Body of pancreas (tissue), 4 donors: ENCODE results near the gene DCUN1D4. TPM values are rescaled to one million over a fixed set of nuclear protein-coding genes. Genes with fewer than 3 reads are reported as not detected.

Experiments
- ATAC-seq: fragments of 150-250 bp; one replicate; pipeline ENCODE4 v1.9.1; 2016
- DNase-seq, 4 donors: peaks; one replicate each; pipeline ENCODE4 v3.0.0-alpha.2; 2019
- H3K27ac ChIP-seq, 4 donors: fragments of 200-600 bp; sonication (generic); 1 replicate in 3 of 4; 2 replicates in 1 of 4; pipeline versions ENCODE4 v1.5.1 to v1.6.1; 2016 to 2019; ENCODE audit warnings: mild to moderate bottlenecking in 1 of 4, mixed read lengths in 1 of 4, moderate library complexity in 1 of 4
- H3K27me3 ChIP-seq, 2 donors: fragments of 200-600 bp; sonication (generic); one replicate each; pipeline ENCODE4 v1.6.0; 2016; ENCODE audit warnings: mild to moderate bottlenecking in 1 of 2
- H3K36me3 ChIP-seq, 2 donors: fragments of 200-600 bp; sonication (generic); replicated peaks in 1 of 2; 2 replicates each; pipeline ENCODE4 v1.5.1; 2016; ENCODE audit warnings: low read depth in 2 of 2; ENCODE audit not compliant: insufficient read depth in 1 of 2
- H3K4me1 ChIP-seq: fragments of 200-600 bp; sonication (generic); one replicate; pipeline ENCODE4 v1.6.0; 2016
- H3K4me3 ChIP-seq, 2 donors: fragments of 200-600 bp; sonication (generic); 1 replicate in 1 of 2; 2 replicates in 1 of 2; pipeline ENCODE4 v1.5.1; 2016 to 2019
- H3K9me3 ChIP-seq, 3 donors: fragments of 200-600 bp; sonication (generic); 1 replicate in 2 of 3; 2 replicates in 1 of 3; pipeline ENCODE4 v1.5.1; 2016
- POLR2A ChIP-seq, 3 donors: fragments of 450-650 bp; IDR thresholded peaks; one replicate each; pipeline ENCODE4 v1.6.1; 2016; ENCODE audit warnings: antibody characterized with exemption in 3 of 3, mild to moderate bottlenecking in 2 of 3
- WGBS, 2 donors: methylation state at CpG; one replicate each; pipeline ENCODE4 v1.1.5; 2017; 5-methylcytosine and 5-hydroxymethylcytosine counted together
- intact Hi-C: fragments of 100-400 bp; cut with DNase I; formaldehyde crosslinking; loops from one replicate; pipeline ENCODE4 v1.15.1; 2023
- total RNA-seq, 2 donors: library from RNA; depleted of rRNA; stranded (reverse); fragments of >200 nt; gene quantifications; one replicate each; pipeline ENCODE4 v1.1.0, GENCODE V29; 2016
- TF ChIP-seq, protein P1 (sequence below), 7 experiments: fragments of 450-650 bp in 4 of 7; fragments of 200-600 bp in 3 of 7; sonication (generic) in 3 of 7; IDR thresholded peaks; one replicate each; pipeline ENCODE4 v1.5.1; 2016 to 2019; ENCODE audit warnings: antibody characterized with exemption in 7 of 7

DCUN1D4 gene
- total RNA-seq, 2 donors from 2014 or later: 26.7 to 38.7 TPM

DNA sequence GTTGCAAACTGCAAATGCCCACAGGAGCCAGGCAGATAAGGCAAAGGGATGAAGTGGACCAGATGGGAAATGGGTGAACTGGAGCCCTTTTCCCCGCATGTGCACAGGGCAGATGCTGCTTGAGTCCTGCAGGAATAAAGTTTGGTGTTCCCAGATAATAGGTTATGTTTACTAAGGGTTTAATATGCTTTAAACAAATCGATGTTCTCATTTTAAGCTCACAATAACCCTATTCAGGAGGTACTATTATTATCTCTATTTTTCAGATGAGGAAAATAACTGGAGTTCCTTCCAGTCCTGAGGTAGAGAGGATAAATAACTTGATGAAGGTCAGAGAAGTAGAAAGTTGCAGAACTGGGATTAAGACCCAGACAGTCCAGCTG, 99.9 kb downstream of the DCUN1D4 start:
- Histone ChIP-seq H3K9me3 (no peaks in the 10 kb centered on the region), H3K4me1 (peaks cover 13% of the 10 kb centered on the region), H3K27ac (peak overlapping the region in 2 of 4 donors; percentile 17 to 24), H3K4me3 (no peak overlapping the region), H3K36me3 (no peaks in the 10 kb centered on the region), H3K27me3 (no peaks in the 10 kb centered on the region)
- TF ChIP-seq, protein P1, sequence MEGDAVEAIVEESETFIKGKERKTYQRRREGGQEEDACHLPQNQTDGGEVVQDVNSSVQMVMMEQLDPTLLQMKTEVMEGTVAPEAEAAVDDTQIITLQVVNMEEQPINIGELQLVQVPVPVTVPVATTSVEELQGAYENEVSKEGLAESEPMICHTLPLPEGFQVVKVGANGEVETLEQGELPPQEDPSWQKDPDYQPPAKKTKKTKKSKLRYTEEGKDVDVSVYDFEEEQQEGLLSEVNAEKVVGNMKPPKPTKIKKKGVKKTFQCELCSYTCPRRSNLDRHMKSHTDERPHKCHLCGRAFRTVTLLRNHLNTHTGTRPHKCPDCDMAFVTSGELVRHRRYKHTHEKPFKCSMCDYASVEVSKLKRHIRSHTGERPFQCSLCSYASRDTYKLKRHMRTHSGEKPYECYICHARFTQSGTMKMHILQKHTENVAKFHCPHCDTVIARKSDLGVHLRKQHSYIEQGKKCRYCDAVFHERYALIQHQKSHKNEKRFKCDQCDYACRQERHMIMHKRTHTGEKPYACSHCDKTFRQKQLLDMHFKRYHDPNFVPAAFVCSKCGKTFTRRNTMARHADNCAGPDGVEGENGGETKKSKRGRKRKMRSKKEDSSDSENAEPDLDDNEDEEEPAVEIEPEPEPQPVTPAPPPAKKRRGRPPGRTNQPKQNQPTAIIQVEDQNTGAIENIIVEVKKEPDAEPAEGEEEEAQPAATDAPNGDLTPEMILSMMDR (IDR thresholded peaks at IDR 0.05): no peak
- no peak for TF ChIP-seq POLR2A (IDR thresholded peaks at IDR 0.05)
- DNase-seq (no peak), ATAC-seq (no peak)
- intact Hi-C loops: no loop called here
- 35 to 57% methylated on average over 2 of the region's 2 CpGs for WGBS, 2 donors

DNA sequence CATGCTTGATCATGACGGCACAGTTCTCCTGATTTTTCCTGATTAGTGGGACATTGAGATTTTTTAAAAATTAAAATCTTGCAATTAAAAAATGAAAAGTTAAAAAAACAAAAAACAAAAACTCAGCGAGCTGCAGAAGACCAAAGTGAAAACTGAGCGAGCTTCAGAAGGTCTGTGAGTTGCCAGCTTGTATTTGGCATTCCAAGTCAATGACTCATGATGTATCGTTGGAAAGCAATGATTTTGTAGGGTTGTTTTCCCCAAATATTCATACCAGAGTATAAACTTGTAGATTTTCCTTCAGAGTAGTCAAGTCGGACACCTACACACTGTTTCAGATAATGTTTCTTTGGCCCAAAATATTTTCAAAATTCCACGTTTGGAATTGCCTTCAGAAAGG, 100.3 kb downstream of the DCUN1D4 start:
- intact Hi-C loops: no loop called here
- Histone ChIP-seq H3K27me3 (no peaks in the 10 kb centered on the region), H3K4me3 (no peak overlapping the region), H3K27ac (peak overlapping the region in 3 of 4 donors; percentile 7 to 37 (median 11)), H3K4me1 (peaks cover 13% of the 10 kb centered on the region), H3K36me3 (no peaks in the 10 kb centered on the region), H3K9me3 (no peaks in the 10 kb centered on the region)
- TF ChIP-seq POLR2A (IDR thresholded peaks at IDR 0.05): no peak
- TF ChIP-seq, protein P1 (IDR thresholded peaks at IDR 0.05): no peak
- 41 to 42% methylated on average over 6 of the region's 6 CpGs for WGBS, 2 donors
- DNase-seq: no peak
- ATAC-seq: peak; percentile 65

DNA sequence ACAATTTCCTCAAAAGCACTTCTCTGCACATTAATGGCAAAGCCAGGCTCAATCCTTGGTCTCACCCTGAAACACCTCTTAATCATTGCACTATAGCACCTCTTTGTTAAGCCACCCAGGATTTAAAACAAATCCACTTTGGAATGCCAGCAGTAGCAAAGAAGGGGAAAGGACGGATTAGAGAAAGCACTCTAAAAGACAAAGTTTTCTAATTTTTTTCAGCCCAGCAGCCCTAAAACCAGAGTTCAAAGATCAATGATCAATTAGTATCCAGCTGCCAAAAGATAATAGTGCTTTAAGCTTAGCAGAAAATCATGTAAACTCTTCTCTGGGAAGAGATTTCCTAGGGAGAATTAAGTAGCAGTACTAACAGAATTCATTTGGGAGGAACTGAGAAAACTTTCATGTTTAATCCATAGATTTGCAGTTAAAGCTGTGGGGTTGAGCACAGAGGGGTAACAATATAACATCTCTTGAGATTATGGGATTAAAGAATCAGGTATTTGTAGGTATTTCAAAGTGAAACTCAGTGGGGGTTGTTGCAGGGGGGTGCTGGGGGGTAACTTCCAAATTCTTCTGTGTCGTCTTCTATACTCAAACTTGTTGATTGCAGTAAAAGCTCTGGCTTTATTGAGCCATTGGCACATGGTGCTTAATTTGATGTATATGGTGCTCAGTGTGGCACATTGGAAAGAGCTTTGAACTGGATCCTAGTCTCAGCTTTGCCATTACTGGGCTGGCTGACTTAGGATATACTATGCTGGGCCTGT, 115.4 kb downstream of the DCUN1D4 start:
- intact Hi-C loops: no loop called here
- no peak overlapping the region for H3K4me3 ChIP-seq
- H3K36me3 ChIP-seq: no peaks in the 10 kb centered on the region
- no peak for TF ChIP-seq POLR2A (IDR thresholded peaks at IDR 0.05)
- TF ChIP-seq, protein P1 (IDR thresholded peaks at IDR 0.05): no peak
- 68 to 87% methylated on average over 2 of the region's 2 CpGs for WGBS, 2 donors
- ATAC-seq (no peak), DNase-seq (no peak)
- no peaks in the 10 kb centered on the region for H3K4me1 ChIP-seq
- H3K9me3 ChIP-seq: no peaks in the 10 kb centered on the region
- no peaks in the 10 kb centered on the region for H3K27me3 ChIP-seq
- H3K27ac ChIP-seq: no peak overlapping the region

DNA sequence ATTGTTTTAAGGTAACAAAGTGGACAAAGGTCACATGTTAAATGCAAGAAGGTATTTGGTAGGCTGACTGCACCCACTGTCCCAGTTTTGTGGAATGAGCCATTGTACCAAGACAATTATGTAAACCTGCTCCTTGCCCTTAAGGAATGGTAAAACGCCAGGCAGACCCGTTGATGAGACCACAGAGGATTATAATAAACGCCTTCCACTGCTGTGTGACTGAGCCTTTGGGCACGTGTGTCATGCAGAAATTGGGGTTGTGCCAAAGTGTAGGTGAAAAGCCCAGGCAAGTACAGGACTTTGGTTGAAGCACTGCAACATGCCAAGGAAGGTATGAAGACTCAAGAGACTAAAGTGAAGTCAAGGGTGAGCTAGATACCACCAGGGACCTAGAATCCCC, 117.5 kb downstream of the DCUN1D4 start:
- 53 to 56% methylated on average over 4 of the region's 4 CpGs for WGBS, 2 donors
- H3K27me3 ChIP-seq: no peaks in the 10 kb centered on the region
- intact Hi-C loops: no loop called here
- DNase-seq (no peak), ATAC-seq (no peak)
- H3K4me1 ChIP-seq: peaks cover 6% of the 10 kb centered on the region
- H3K4me3 ChIP-seq: no peak overlapping the region
- TF ChIP-seq POLR2A (IDR thresholded peaks at IDR 0.05): no peak
- TF ChIP-seq, protein P1 (IDR thresholded peaks at IDR 0.05): no peak
- H3K36me3 ChIP-seq: no peaks in the 10 kb centered on the region
- no peaks in the 10 kb centered on the region for H3K9me3 ChIP-seq
- H3K27ac ChIP-seq: no peak overlapping the region
